GM23338 (cell line): ENCODE measurements around the gene PNPO. TPM values are rescaled to one million over a fixed set of nuclear protein-coding genes. Genes with fewer than 3 reads are reported as not detected.

Source experiments
- ATAC-seq: fragments of 200-7000 bp; cut with Tn5 transposase; 3 replicates; pipeline ENCODE4 v1.9.1; 2020
- DNase-seq: peaks from one replicate; pipeline ENCODE4 v3.0.0-alpha.2; 2015; ENCODE audit warnings: low spot score
- H2AFZ ChIP-seq: fragments of 200-600 bp; sonication (generic); 2 replicates; pipeline ENCODE4 v1.8.0; 2016; ENCODE audit warnings: antibody characterized with exemption, mild to moderate bottlenecking, moderate library complexity
- H3F3A ChIP-seq: fragments of 200-600 bp; sonication (generic); replicated peaks from 2 replicates; pipeline ENCODE4 v1.8.0; 2017; ENCODE audit warnings: antibody characterized with exemption, mixed run types, low read depth
- H3K27ac ChIP-seq: fragments of 200-600 bp; sonication (generic); 2 replicates; pipeline ENCODE4 v1.6.1; 2016; ENCODE audit warnings: low read depth
- H3K27me3 ChIP-seq: fragments of 200-600 bp; sonication (generic); 2 replicates; pipeline ENCODE4 v1.8.0; 2016; ENCODE audit warnings: mild to moderate bottlenecking, mixed run types, moderate library complexity; ENCODE audit not compliant: insufficient read depth
- H3K36me3 ChIP-seq: fragments of 200-600 bp; sonication (generic); 2 replicates; pipeline ENCODE4 v1.8.0; 2016; ENCODE audit warnings: mild to moderate bottlenecking; ENCODE audit not compliant: insufficient read depth
- H3K4me1 ChIP-seq: fragments of 200-600 bp; sonication (generic); 2 replicates; pipeline ENCODE4 v1.8.0; 2016; ENCODE audit warnings: mild to moderate bottlenecking, moderate library complexity; ENCODE audit not compliant: insufficient read depth
- H3K4me2 ChIP-seq: fragments of 200-600 bp; sonication (generic); 2 replicates; pipeline ENCODE4 v1.7.1; 2017; ENCODE audit warnings: mixed run types
- H3K4me3 ChIP-seq: fragments of 200-600 bp; sonication (generic); 2 replicates; pipeline ENCODE4 v1.6.1; 2016; ENCODE audit warnings: mixed run types
- H3K79me2 ChIP-seq: fragments of 200-600 bp; sonication (generic); replicated peaks from 2 replicates; pipeline ENCODE4 v1.8.0; 2017; ENCODE audit warnings: mild to moderate bottlenecking; ENCODE audit not compliant: insufficient read depth
- H3K9me2 ChIP-seq: fragments of 200-600 bp; sonication (generic); 2 replicates; pipeline ENCODE4 v1.8.0; 2017; ENCODE audit not compliant: insufficient read depth
- H4K20me1 ChIP-seq: fragments of 200-600 bp; sonication (generic); replicated peaks from 2 replicates; pipeline ENCODE4 v1.8.0; 2017; ENCODE audit warnings: mild to moderate bottlenecking; ENCODE audit not compliant: insufficient read depth
- H3K27ac Mint-ChIP-seq: 2 replicates; pipeline ENCODE4 v1.8.0; 2020; ENCODE audit warnings: inconsistent platforms, mild to moderate bottlenecking, moderate library complexity, mixed read lengths
- H3K27me3 Mint-ChIP-seq: 3 replicates; pipeline ENCODE4 v1.8.0; 2022; ENCODE audit warnings: low read depth, mild to moderate bottlenecking, moderate library complexity, mixed read lengths, inconsistent platforms; ENCODE audit not compliant: insufficient read depth, poor library complexity
- H3K36me3 Mint-ChIP-seq: 3 replicates; pipeline ENCODE4 v1.8.0; 2021; ENCODE audit warnings: low read depth, mild to moderate bottlenecking, inconsistent platforms, moderate library complexity, mixed read lengths
- H3K4me1 Mint-ChIP-seq: 3 replicates; pipeline ENCODE4 v1.8.0; 2020; ENCODE audit warnings: mild to moderate bottlenecking, inconsistent platforms, mixed read lengths
- H3K4me3 Mint-ChIP-seq: 3 replicates; pipeline ENCODE4 v1.8.0; 2021; ENCODE audit warnings: moderate library complexity, mild to moderate bottlenecking, inconsistent platforms, mixed read lengths
- H3K9me3 Mint-ChIP-seq: 3 replicates; pipeline ENCODE4 v1.8.0; 2020; ENCODE audit warnings: moderate library complexity, mild to moderate bottlenecking, inconsistent platforms, mixed read lengths
- CREB1 ChIP-seq: fragments of 250-450 bp; sonication (Bioruptor Pico); IDR thresholded peaks from 2 replicates; pipeline ENCODE4 v1.5.0; 2020; ENCODE audit warnings: low read depth, mild to moderate bottlenecking, moderate library complexity
- ETS1 ChIP-seq: IDR thresholded peaks from 2 replicates; pipeline ENCODE4 v1.6.1; 2016; ENCODE audit warnings: antibody characterized with exemption
- EZH2phosphoT487 ChIP-seq: fragments of 200-600 bp; sonication (generic); IDR thresholded peaks from one replicate; pipeline ENCODE4 v1.8.1; 2018; ENCODE audit warnings: antibody characterized with exemption; ENCODE audit not compliant: unreplicated experiment
- REST ChIP-seq: IDR thresholded peaks from one replicate; pipeline ENCODE4 v1.6.1; 2018; ENCODE audit warnings: antibody characterized with exemption; ENCODE audit not compliant: unreplicated experiment
- STAT1 ChIP-seq: IDR thresholded peaks from one replicate; pipeline ENCODE4 v1.6.1; 2016; ENCODE audit warnings: antibody characterized with exemption; ENCODE audit not compliant: unreplicated experiment
- ZNF331 ChIP-seq: fragments of 250-450 bp; sonication (Bioruptor Pico); IDR thresholded peaks from 2 replicates; pipeline ENCODE4 v1.5.0; 2020; ENCODE audit warnings: low read depth, mild to moderate bottlenecking, moderate library complexity
- polyA plus RNA-seq: library from polyadenylated mRNA; unstranded; fragments of >200 nt; fragmentation: Nextera tagmentation; extraction: Ambion mirVana; gene quantifications from 2 replicates; pipeline ENCODE4 v1.2.1, GENCODE V29; 2016
- total RNA-seq: library from RNA; depleted of rRNA; stranded (reverse); fragments of >200 nt; shearing (Covaris generic); gene quantifications from 2 replicates; pipeline ENCODE4 v1.2.3, GENCODE V29; 2014

The PNPO gene
- total and polyA plus RNA-seq, 2 experiments from 2014 or later = 5.0 to 12.7 TPM

GRCh38 chr17:47897561-47897960 lies 43.8 kb upstream of the PNPO start:
- H3K79me2 ChIP-seq = peaks cover 23% of the 10 kb centered on the region
- H3K27me3 ChIP-seq = no peaks in the 10 kb centered on the region
- H3F3A ChIP-seq = no peaks in the 10 kb centered on the region; the same call in 1 of the 2 replicates
- H3K27ac ChIP-seq = no peak overlapping the region
- peaks cover 38% of the 10 kb centered on the region for H3K4me1 ChIP-seq
- no peaks in the 10 kb centered on the region for H3K9me2 ChIP-seq
- H3K4me3 ChIP-seq = peak overlapping the region; percentile 97
- no peaks in the 10 kb centered on the region for H4K20me1 ChIP-seq
- DNase-seq = no peak
- no peak for TF ChIP-seq CREB1 (CRISPR knock-in tag)
- no peak for TF ChIP-seq ZNF331 (CRISPR knock-in tag)
- ATAC-seq = no peak
- peaks cover 15% of the 10 kb centered on the region for H3K27me3 Mint-ChIP-seq
- peak overlapping the region; percentile 88; the same call in 2 of the 3 replicates for H3K4me3 Mint-ChIP-seq
- peak overlapping the region; percentile 95 for H3K4me2 ChIP-seq
- H3K36me3 ChIP-seq = no peaks in the 10 kb centered on the region
- no peaks in the 10 kb centered on the region; the same call in 2 of the 3 replicates for H3K9me3 Mint-ChIP-seq
- no peak overlapping the region for H2AFZ ChIP-seq
- peaks cover 51% of the 10 kb centered on the region for H3K4me1 Mint-ChIP-seq
- peaks cover 3% of the 10 kb centered on the region for H3K36me3 Mint-ChIP-seq
- H3K27ac Mint-ChIP-seq = no peak overlapping the region

GRCh38 chr17:47898241-47898640 lies 43.1 kb upstream of the PNPO start:
- H3K4me1 Mint-ChIP-seq = peaks cover 54% of the 10 kb centered on the region
- H3K4me3 ChIP-seq = no peak overlapping the region
- no peak overlapping the region for H3K27ac ChIP-seq
- no peak overlapping the region for H3K4me3 Mint-ChIP-seq
- H3K27me3 ChIP-seq = no peaks in the 10 kb centered on the region
- H3K36me3 ChIP-seq = no peaks in the 10 kb centered on the region
- H3K9me2 ChIP-seq = no peaks in the 10 kb centered on the region
- no peaks in the 10 kb centered on the region; the same call in 1 of the 2 replicates for H3F3A ChIP-seq
- TF ChIP-seq REST = no peak
- TF ChIP-seq STAT1 = no peak
- no peak for TF ChIP-seq ETS1
- no peaks in the 10 kb centered on the region; the same call in 1 of the 3 replicates for H3K9me3 Mint-ChIP-seq
- ATAC-seq (no peak), DNase-seq (no peak)
- peaks cover 6% of the 10 kb centered on the region for H3K36me3 Mint-ChIP-seq
- H3K4me1 ChIP-seq = peaks cover 42% of the 10 kb centered on the region
- no peak overlapping the region for H3K27ac Mint-ChIP-seq
- H3K79me2 ChIP-seq = peaks cover 30% of the 10 kb centered on the region
- H2AFZ ChIP-seq = no peak overlapping the region
- no peaks in the 10 kb centered on the region for H4K20me1 ChIP-seq
- no peak overlapping the region for H3K4me2 ChIP-seq
- peaks cover 15% of the 10 kb centered on the region for H3K27me3 Mint-ChIP-seq

GRCh38 chr17:47899643-47900042 lies 41.7 kb upstream of the PNPO start:
- Histone ChIP-seq H3K79me2 (peaks cover 34% of the 10 kb centered on the region), H3F3A (no peaks in the 10 kb centered on the region; the same call in 1 of the 2 replicates), H2AFZ (no peak overlapping the region), H3K4me3 (no peak overlapping the region), H3K27ac (no peak overlapping the region), H3K4me1 (peaks cover 38% of the 10 kb centered on the region), H3K27me3 (no peaks in the 10 kb centered on the region), H3K4me2 (no peak overlapping the region), H4K20me1 (no peaks in the 10 kb centered on the region), H3K9me2 (no peaks in the 10 kb centered on the region), H3K36me3 (no peaks in the 10 kb centered on the region)
- Mint-ChIP-seq H3K27me3 (peaks cover 15% of the 10 kb centered on the region), H3K9me3 (no peaks in the 10 kb centered on the region; the same call in 1 of the 3 replicates), H3K4me1 (peaks cover 47% of the 10 kb centered on the region), H3K4me3 (no peak overlapping the region), H3K36me3 (peaks cover 12% of the 10 kb centered on the region), H3K27ac (no peak overlapping the region)
- ATAC-seq (no peak), DNase-seq (no peak)
- TF ChIP-seq ZNF331 (CRISPR knock-in tag) (no peak), STAT1 (no peak), EZH2phosphoT487 (no peak)
